ENCODE measurements around the gene ANAPC15. TPM values are rescaled to one million over a fixed set of nuclear protein-coding genes. Genes with fewer than 3 reads are reported as not detected.

ANAPC15 gene
- total and polyA plus RNA-seq, 8 donors: 13.3 to 79.1 (median 40.1) TPM

GRCh38 chr11:72066855-72067254, 45.6 kb downstream of the ANAPC15 start:
- intact Hi-C loops (cut with DNase I; ENCODE audit: low total_unique reads): no loop called here

GRCh38 chr11:72061739-72062396, 50.6 kb downstream of the ANAPC15 start:
- no peaks in the 10 kb centered on the region for H3K9me3 ChIP-seq
- TF ChIP-seq POLR2AphosphoS5 (IDR thresholded peaks at IDR 0.05) (no peak), CTCF (IDR thresholded peaks at IDR 0.05) (no peak), EP300 (IDR thresholded peaks at IDR 0.05) (no peak), POLR2A (IDR thresholded peaks at IDR 0.05) (no peak)
- no peaks in the 10 kb centered on the region for H3K27me3 ChIP-seq
- 88 to 93% (median 93%) methylated on average over 5 of the region's 5 CpGs for WGBS, 5 donors
- H3K4me1 ChIP-seq: peaks cover 0 to 9% (median 5%) of the 10 kb centered on the region in 4 donors
- intact Hi-C loops (cut with DNase I; ENCODE audit: low total_unique reads): no loop called here
- H3K4me3 ChIP-seq: no peak overlapping the region
- no peak for DNase-seq
- peaks cover 0 to 32% (median 13%) of the 10 kb centered on the region in 4 donors for H3K36me3 ChIP-seq
- H3K27ac ChIP-seq: no peak overlapping the region

More at GRCh38 chr11:72066855-72067254, 45.6 kb downstream of the ANAPC15 start:
- TF ChIP-seq POLR2AphosphoS5 (IDR thresholded peaks at IDR 0.05): no peak
- TF ChIP-seq CTCF (IDR thresholded peaks at IDR 0.05): no peak
- TF ChIP-seq EP300 (IDR thresholded peaks at IDR 0.05): no peak
- no peak for TF ChIP-seq POLR2A (IDR thresholded peaks at IDR 0.05)
- Histone ChIP-seq H3K27me3 (no peaks in the 10 kb centered on the region), H3K36me3 (peaks cover 0 to 24% (median 11%) of the 10 kb centered on the region in 4 donors), H3K9me3 (no peaks in the 10 kb centered on the region), H3K4me1 (peaks cover 28 to 57% (median 41%) of the 10 kb centered on the region in 4 donors), H3K4me3 (no peak overlapping the region), H3K27ac (peak overlapping the region in 3 of 5 donors; percentile 38 to 80 (median 42))
- DNase-seq: no peak

Small RNA genes lying within 50 kb of the gene (small RNA-seq; reads per million reads assigned to genes)
- gene MIR3165: 0 reads per million in 4 donors

Other genes starting within 250 kb of the ANAPC15 start
- gene DEFB131B, start 234.2 kb downstream of the ANAPC15 start, total RNA-seq: not detected
- not detected for gene DEFB131B, start 234.2 kb downstream of the ANAPC15 start, polyA plus RNA-seq
- 10 to 100 TPM in 2 of 5 donors, 1 to 10 TPM in 1, not detected in 2; 4.5 to 17.4 (median 16.7) TPM for gene XNDC1N, start 184.1 kb downstream of the ANAPC15 start, total RNA-seq
- gene XNDC1N, start 184.1 kb downstream of the ANAPC15 start, polyA plus RNA-seq: 1 to 10 TPM; 2.7 to 2.9 (median 2.8) TPM
- gene RNF121, start 183.6 kb downstream of the ANAPC15 start, total RNA-seq: 100 to 1,000 TPM in 1 of 5 donors, 10 to 100 TPM in 4; 13.0 to 363 (median 24.3) TPM
- 10 to 100 TPM; 10.0 to 17.7 (median 12.1) TPM for gene RNF121, start 183.6 kb downstream of the ANAPC15 start, polyA plus RNA-seq
- 10 to 100 TPM in 3 of 5 donors, 1 to 10 TPM in 2; 2.7 to 14.8 (median 11.7) TPM for gene IL18BP, start 113.8 kb downstream of the ANAPC15 start, total RNA-seq
- gene IL18BP, start 113.8 kb downstream of the ANAPC15 start, polyA plus RNA-seq: 1 to 10 TPM; 2.0 to 6.2 (median 3.8) TPM
- 100 to 1,000 TPM; 161 to 619 (median 285) TPM for gene NUMA1, start 32.2 kb downstream of the ANAPC15 start, total RNA-seq
- 100 to 1,000 TPM in 1 of 3 donors, 10 to 100 TPM in 2; 84.2 to 115 (median 92.1) TPM for gene NUMA1, start 32.2 kb downstream of the ANAPC15 start, polyA plus RNA-seq
- 1 to 10 TPM in 2 of 5 donors, not detected in 3; 2.0 to 4.8 TPM for gene LRRC51, start 31.8 kb downstream of the ANAPC15 start, total RNA-seq
- 1 to 10 TPM; 5.8 to 7.9 (median 6.8) TPM for gene LRRC51, start 31.8 kb downstream of the ANAPC15 start, polyA plus RNA-seq
- gene LAMTOR1, start 9.4 kb downstream of the ANAPC15 start, total RNA-seq: 100 to 1,000 TPM in 2 of 5 donors, 10 to 100 TPM in 2, 1 to 10 TPM in 1; 3.5 to 121 (median 88.4) TPM
- gene LAMTOR1, start 9.4 kb downstream of the ANAPC15 start, polyA plus RNA-seq: 100 to 1,000 TPM in 2 of 3 donors, 10 to 100 TPM in 1; 88.6 to 159 (median 153) TPM
- not detected for gene TOMT, start 6.8 kb downstream of the ANAPC15 start, total RNA-seq
- not detected for gene TOMT, start 6.8 kb downstream of the ANAPC15 start, polyA plus RNA-seq
- gene FOLR3, start 23.0 kb upstream of the ANAPC15 start, total RNA-seq: 10 to 100 TPM in 1 of 5 donors, not detected in 4; 36.8 TPM
- gene FOLR3, start 23.0 kb upstream of the ANAPC15 start, polyA plus RNA-seq: under 1 TPM in 2 of 3 donors, not detected in 1; 0.15 to 0.62 TPM
- 10 to 100 TPM in 1 of 5 donors, under 1 TPM in 1, not detected in 3; 0.55 to 22.6 TPM for gene FOLR1, start 79.4 kb upstream of the ANAPC15 start, total RNA-seq
- gene FOLR1, start 79.4 kb upstream of the ANAPC15 start, polyA plus RNA-seq: 10 to 100 TPM in 1 of 3 donors, 1 to 10 TPM in 2; 4.1 to 20.9 (median 6.1) TPM
- gene FOLR2, start 104.1 kb upstream of the ANAPC15 start, total RNA-seq: 10 to 100 TPM in 2 of 5 donors, 1 to 10 TPM in 3; 1.8 to 28.6 (median 9.6) TPM
- gene FOLR2, start 104.1 kb upstream of the ANAPC15 start, polyA plus RNA-seq: 10 to 100 TPM in 1 of 3 donors, 1 to 10 TPM in 2; 3.2 to 14.8 (median 9.0) TPM
- gene INPPL1, start 112.1 kb upstream of the ANAPC15 start, total RNA-seq: 100 to 1,000 TPM in 4 of 5 donors, 10 to 100 TPM in 1; 40.2 to 226 (median 153) TPM
- gene INPPL1, start 112.1 kb upstream of the ANAPC15 start, polyA plus RNA-seq: 10 to 100 TPM; 20.9 to 63.1 (median 51.2) TPM
- not detected for gene PHOX2A, start 131.5 kb upstream of the ANAPC15 start, total RNA-seq
- under 1 TPM in 1 of 3 donors, not detected in 2; 0.53 TPM for gene PHOX2A, start 131.5 kb upstream of the ANAPC15 start, polyA plus RNA-seq

Data from stomach (tissue), 9 donors.